Sigmoid colon (tissue), 7 donors: ENCODE data around the gene RASA2. TPM values are rescaled to one million over a fixed set of nuclear protein-coding genes. Genes with fewer than 3 reads are reported as not detected.
"Not testable (repeated sequence)": the region's sequence is repeated elsewhere in the genome, so short reads cannot be mapped to it uniquely, and the experiment has no call there.

Experiments used
- DNase-seq: peaks from one replicate; pipeline ENCODE4 v3.0.0-alpha.2; 2019
- H3K27ac ChIP-seq, 4 donors: fragments of 200-600 bp; sonication (generic); one replicate each; pipeline ENCODE4 v1.5.1; 2016 to 2019; ENCODE audit warnings: mild to moderate bottlenecking in 1 of 4
- H3K27me3 ChIP-seq, 3 donors: fragments of 200-600 bp; sonication (generic); one replicate each; pipeline ENCODE4 v1.5.1; 2019; ENCODE audit warnings: mild to moderate bottlenecking in 1 of 3
- H3K36me3 ChIP-seq, 4 donors: fragments of 200-600 bp; sonication (generic); one replicate each; pipeline ENCODE4 v1.5.1; 2016 to 2019
- H3K4me1 ChIP-seq, 4 donors: fragments of 200-600 bp; sonication (generic); one replicate each; pipeline ENCODE4 v1.5.1; 2017 to 2019
- H3K4me3 ChIP-seq, 4 donors: fragments of 200-600 bp; sonication (generic); one replicate each; pipeline ENCODE4 v1.5.1; 2017 to 2019; ENCODE audit warnings: mild to moderate bottlenecking in 2 of 4, moderate library complexity in 1 of 4
- H3K9me3 ChIP-seq, 4 donors: fragments of 200-600 bp in 3 of 4; sonication (generic) in 3 of 4; one replicate each; pipeline versions ENCODE4 v1.5.1 to v1.6.1; 2013 to 2019
- CTCF ChIP-seq, 4 experiments: fragments of 450-650 bp in 3 of 4; fragments of 200-600 bp in 1 of 4; IDR thresholded peaks; one replicate each; pipeline ENCODE4 v1.5.1; 2016 to 2019; ENCODE audit warnings: antibody characterized with exemption in 4 of 4, mild to moderate bottlenecking in 3 of 4, moderate library complexity in 2 of 4
- EP300 ChIP-seq, 4 donors: sonication (generic); formaldehyde crosslinking; IDR thresholded peaks; one replicate each; pipeline ENCODE4 v1.6.1; 2017; ENCODE audit warnings: antibody characterized with exemption in 4 of 4
- POLR2A ChIP-seq, 2 donors: fragments of 450-650 bp; IDR thresholded peaks; one replicate each; pipeline ENCODE4 v1.6.1; 2016; ENCODE audit warnings: antibody characterized with exemption in 2 of 2, mild to moderate bottlenecking in 2 of 2, moderate library complexity in 2 of 2
- POLR2AphosphoS5 ChIP-seq, 4 donors: sonication (generic); formaldehyde crosslinking; IDR thresholded peaks; one replicate each; pipeline ENCODE4 v1.6.1; 2017; ENCODE audit warnings: antibody characterized with exemption in 4 of 4
- WGBS, 2 donors: extraction: QIAGEN DNeasy Blood & Tissue Kit; methylation state at CpG; one replicate each; pipeline ENCODE4 v1.1.7; 2013; 5-methylcytosine and 5-hydroxymethylcytosine counted together
- intact Hi-C: fragments of 100-400 bp; cut with DNase I; formaldehyde crosslinking; loops from one replicate; pipeline ENCODE4 v1.15.1; 2023
- polyA plus RNA-seq, 3 donors: library from polyadenylated mRNA; stranded (reverse); fragments of 200-250 nt; gene quantifications; one replicate each; pipeline ENCODE4 v1.2.3, GENCODE V29; 2013
- total RNA-seq, 4 donors: library from RNA; depleted of rRNA; stranded (reverse); fragments of >200 nt; gene quantifications; one replicate each; pipeline ENCODE4 v1.1.0, GENCODE V29; 2016
- donor health status: healthy with polysubstance abuse.
- donor health status: Bipolar disorder and iron deficiency.
- donor health status: healthy.

RASA2 gene
- total and polyA plus RNA-seq, 7 donors: 3.2 to 20.5 (median 13.0) TPM

- H3K4me1 ChIP-seq: no peaks in the 10 kb centered on the region
- H3K9me3 ChIP-seq: no peaks in the 10 kb centered on the region
- DNase-seq: no peak
- H3K27ac ChIP-seq: no peak overlapping the region
- H3K4me3 ChIP-seq: no peak overlapping the region
- H3K36me3 ChIP-seq: no peaks in the 10 kb centered on the region
- H3K27me3 ChIP-seq: no peaks in the 10 kb centered on the region
- intact Hi-C loops: loop anchor here (10.0 kb wide), 1 partner anchor 445 kb away; no protein-coding TSS in a partner anchor
- no peak for TF ChIP-seq EP300 (IDR thresholded peaks at IDR 0.05)
- TF ChIP-seq POLR2A (IDR thresholded peaks at IDR 0.05): no peak
- no peak for TF ChIP-seq CTCF (IDR thresholded peaks at IDR 0.05)
- TF ChIP-seq POLR2AphosphoS5 (IDR thresholded peaks at IDR 0.05): no peak
Measured at GRCh38 chr3:141469720-141470119, 17.1 kb upstream of the RASA2 start.

GRCh38 chr3:141471160-141471559 is 15.7 kb upstream of the RASA2 start:
- H3K27ac ChIP-seq: no peak overlapping the region
- WGBS, 2 donors: 84 to 93% methylated on average over 5 of the region's 5 CpGs

GRCh38 chr3:141476033-141476432 is 10.8 kb upstream of the RASA2 start:
- WGBS, 2 donors: 72 to 91% methylated on average over 2 of the region's 2 CpGs
- Histone ChIP-seq H3K4me3 (no peak overlapping the region), H3K4me1 (no peaks in the 10 kb centered on the region), H3K36me3 (no peaks in the 10 kb centered on the region), H3K27me3 (no peaks in the 10 kb centered on the region), H3K9me3 (no peaks in the 10 kb centered on the region), H3K27ac (no peak overlapping the region)
- intact Hi-C loops: no loop called here
- no peak for DNase-seq
- no peak for TF ChIP-seq CTCF (IDR thresholded peaks at IDR 0.05)
- TF ChIP-seq POLR2A (IDR thresholded peaks at IDR 0.05): no peak
- no peak for TF ChIP-seq EP300 (IDR thresholded peaks at IDR 0.05)

More at GRCh38 chr3:141471160-141471559, 15.7 kb upstream of the RASA2 start:
- Histone ChIP-seq H3K4me3 (no peak overlapping the region), H3K27me3 (no peaks in the 10 kb centered on the region), H3K4me1 (no peaks in the 10 kb centered on the region), H3K36me3 (no peaks in the 10 kb centered on the region), H3K9me3 (no peaks in the 10 kb centered on the region)
- intact Hi-C loops: no loop called here
- DNase-seq: no peak
- TF ChIP-seq EP300 (IDR thresholded peaks at IDR 0.05): no peak
- no peak for TF ChIP-seq POLR2AphosphoS5 (IDR thresholded peaks at IDR 0.05)
- no peak for TF ChIP-seq POLR2A (IDR thresholded peaks at IDR 0.05)
- TF ChIP-seq CTCF (IDR thresholded peaks at IDR 0.05): no peak

DNA sequence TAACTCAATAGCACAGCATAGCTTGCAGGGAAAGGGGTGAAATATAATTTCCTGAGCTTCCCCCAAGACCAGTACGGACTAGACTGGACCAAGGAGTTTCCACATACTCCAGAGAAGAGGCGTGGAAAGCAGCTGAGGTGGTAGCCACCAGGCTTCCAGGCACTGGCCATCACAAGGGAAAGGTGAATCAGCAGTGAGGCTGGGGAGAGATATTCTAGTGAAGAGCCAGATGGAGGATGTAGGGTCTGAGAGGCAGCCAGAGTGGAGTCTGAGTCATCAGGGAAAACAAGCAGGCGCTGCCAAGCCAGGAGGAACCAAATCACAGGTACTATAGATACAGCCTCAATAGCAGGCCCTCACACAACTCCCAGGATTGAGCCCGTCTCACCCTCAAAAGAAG is 9.6 kb upstream of the RASA2 start:
- Histone ChIP-seq H3K36me3 (no peaks in the 10 kb centered on the region), H3K4me1 (no peaks in the 10 kb centered on the region), H3K9me3 (no peaks in the 10 kb centered on the region), H3K27ac (no peak overlapping the region), H3K4me3 (no peak overlapping the region), H3K27me3 (no peaks in the 10 kb centered on the region)
- intact Hi-C loops: no loop called here
- DNase-seq: no peak
- TF ChIP-seq POLR2AphosphoS5 (IDR thresholded peaks at IDR 0.05): no peak
- no peak for TF ChIP-seq CTCF (IDR thresholded peaks at IDR 0.05)
- TF ChIP-seq EP300 (IDR thresholded peaks at IDR 0.05): no peak
- no peak for TF ChIP-seq POLR2A (IDR thresholded peaks at IDR 0.05)
- whole genome bisulfite sequencing, 2 donors: 89 to 90% methylated on average over 4 of the region's 4 CpGs

GRCh38 chr3:141478139-141478538 is 8.7 kb upstream of the RASA2 start:
- Histone ChIP-seq H3K27me3 (no peaks in the 10 kb centered on the region), H3K36me3 (no peaks in the 10 kb centered on the region), H3K9me3 (no peaks in the 10 kb centered on the region), H3K27ac (no peak overlapping the region), H3K4me1 (no peaks in the 10 kb centered on the region), H3K4me3 (no peak overlapping the region)
- 84 to 96% methylated on average over 2 of the region's 2 CpGs for WGBS, 2 donors
- no peak for TF ChIP-seq CTCF (IDR thresholded peaks at IDR 0.05)
- no peak for TF ChIP-seq EP300 (IDR thresholded peaks at IDR 0.05)
- no peak for TF ChIP-seq POLR2AphosphoS5 (IDR thresholded peaks at IDR 0.05)
- TF ChIP-seq POLR2A (IDR thresholded peaks at IDR 0.05): no peak
- intact Hi-C loops: no loop called here
- no peak for DNase-seq

GRCh38 chr3:141478840-141479239 is 8.0 kb upstream of the RASA2 start:
- H3K4me1 ChIP-seq, H3K9me3 ChIP-seq, DNase-seq, H3K27ac ChIP-seq, H3K27me3 ChIP-seq, H3K4me3 ChIP-seq, intact Hi-C loops, H3K36me3 ChIP-seq: not testable (repeated sequence)
- 89 to 94% methylated on average over 1 of the region's 1 CpG for WGBS, 2 donors
